ENCODE measurements around the gene TNP2. TPM values are rescaled to one million over a fixed set of nuclear protein-coding genes. Genes with fewer than 3 reads are reported as not detected.
"Not testable (repeated sequence)": the region's sequence is repeated elsewhere in the genome, so short reads cannot be mapped to it uniquely, and the experiment has no call there.

TNP2 gene
- total and polyA plus RNA-seq, 4 donors, result not detected

- Histone ChIP-seq H3K9me3 (ENCODE audit: control insufficient read depth in 4 of 4, insufficient read depth in 3 of 4, low read length in 3 of 4) (no peaks in the 10 kb centered on the region), H3K27ac (ENCODE audit: low read depth in 1 of 2, low read length in 1 of 2) (no peak overlapping the region), H3K36me3 (ENCODE audit: control insufficient read depth in 4 of 4, insufficient read depth in 4 of 4, low read length in 4 of 4) (no peaks in the 10 kb centered on the region), H3K27me3 (ENCODE audit: control insufficient read depth in 3 of 3, insufficient read depth in 3 of 3, low read length in 2 of 3) (no peaks in the 10 kb centered on the region), H3K9ac (ENCODE audit: insufficient read depth in 1 of 2, low read length in 2 of 2) (no peak overlapping the region), H3K4me3 (no peak overlapping the region), H3K4me1 (ENCODE audit: control insufficient read depth in 5 of 5, insufficient read depth in 5 of 5, low read length in 5 of 5) (peaks cover 0 to 7% (median 0%) of the 10 kb centered on the region in 5 donors)
- no peak for ATAC-seq (ENCODE audit: insufficient read depth, low FRiP score)
- WGBS, 2 donors, result 79% methylated on average over 18 of the region's 18 CpGs
- TF ChIP-seq CTCF (IDR thresholded peaks at IDR 0.05; ENCODE audit: control extremely low read depth, extremely low read depth), result no peak
- no peak for DNase-seq
These were observed 43.2 kb downstream of the TNP2 start for GRCh38 chr16:11225677-11226549.

- no peak for TF ChIP-seq CTCF (IDR thresholded peaks at IDR 0.05; ENCODE audit: control extremely low read depth, extremely low read depth)
- Histone ChIP-seq H3K27ac (ENCODE audit: low read depth in 1 of 2, low read length in 1 of 2) (peak overlapping the region in 1 of 2 donors; percentile 67), H3K4me3 (no peak overlapping the region), H3K27me3 (ENCODE audit: control insufficient read depth in 3 of 3, insufficient read depth in 3 of 3, low read length in 2 of 3) (no peaks in the 10 kb centered on the region), H3K9ac (ENCODE audit: insufficient read depth in 1 of 2, low read length in 2 of 2) (no peak overlapping the region), H3K4me1 (ENCODE audit: control insufficient read depth in 5 of 5, insufficient read depth in 5 of 5, low read length in 5 of 5) (peaks cover 0 to 7% (median 0%) of the 10 kb centered on the region in 5 donors), H3K9me3 (ENCODE audit: control insufficient read depth in 4 of 4, insufficient read depth in 3 of 4, low read length in 3 of 4) (no peaks in the 10 kb centered on the region), H3K36me3 (ENCODE audit: control insufficient read depth in 4 of 4, insufficient read depth in 4 of 4, low read length in 4 of 4) (no peaks in the 10 kb centered on the region)
- ATAC-seq (ENCODE audit: insufficient read depth, low FRiP score) (no peak), DNase-seq (peak; percentile 45 to 66 (median 55))
- WGBS, 2 donors, result 57 to 65% methylated on average over 18 to 21 of the region's 21 CpGs
These were observed 44.0 kb downstream of the TNP2 start for GRCh38 chr16:11224894-11225676.

GRCh38 chr16:11224096-11224893 lies 44.8 kb downstream of the TNP2 start:
- H3K9ac ChIP-seq (ENCODE audit: insufficient read depth in 1 of 2, low read length in 2 of 2), result no peak overlapping the region
- H3K4me1 ChIP-seq (ENCODE audit: control insufficient read depth in 5 of 5, insufficient read depth in 5 of 5, low read length in 5 of 5), result peaks cover 0 to 7% (median 0%) of the 10 kb centered on the region in 5 donors
- WGBS, 2 donors, result 26 to 41% methylated on average over 24 of the region's 24 CpGs
- DNase-seq (peak in 2 of 3 donors; percentile 32 to 33), ATAC-seq (ENCODE audit: insufficient read depth, low FRiP score) (peak; percentile 81)
- no peak for TF ChIP-seq CTCF (IDR thresholded peaks at IDR 0.05; ENCODE audit: control extremely low read depth, extremely low read depth)
- peak overlapping the region in 1 of 2 donors; percentile 85 for H3K27ac ChIP-seq (ENCODE audit: low read depth in 1 of 2, low read length in 1 of 2)
- no peaks in the 10 kb centered on the region for H3K36me3 ChIP-seq (ENCODE audit: control insufficient read depth in 4 of 4, insufficient read depth in 4 of 4, low read length in 4 of 4)
- H3K4me3 ChIP-seq, result no peak overlapping the region
- peaks cover 0 to under 1% (median 0%) of the 10 kb centered on the region in 4 donors for H3K9me3 ChIP-seq (ENCODE audit: control insufficient read depth in 4 of 4, insufficient read depth in 3 of 4, low read length in 3 of 4)
- no peaks in the 10 kb centered on the region for H3K27me3 ChIP-seq (ENCODE audit: control insufficient read depth in 3 of 3, insufficient read depth in 3 of 3, low read length in 2 of 3)

DNA sequence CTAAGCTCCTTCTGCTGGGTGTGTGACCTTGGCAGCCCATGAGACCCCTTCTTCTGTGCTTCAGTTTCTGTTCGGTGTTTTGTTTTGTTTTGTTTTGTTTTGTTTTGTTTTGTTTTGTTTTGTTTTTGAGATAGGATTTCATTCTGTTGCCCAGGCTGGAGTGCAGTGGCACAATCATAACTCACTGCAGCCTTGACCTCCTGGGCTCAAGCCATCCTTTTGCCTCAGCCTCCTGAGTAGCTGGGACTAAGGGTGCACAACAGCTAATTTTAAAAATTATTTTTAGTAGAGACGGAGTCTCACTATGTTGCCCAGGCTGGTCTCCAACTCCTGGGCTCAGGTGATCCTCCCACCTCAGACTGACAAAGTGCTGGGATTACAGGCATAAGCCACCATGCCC lies 48.6 kb downstream of the TNP2 start:
- not testable (repeated sequence) for H3K27me3 ChIP-seq (ENCODE audit: control insufficient read depth in 3 of 3, insufficient read depth in 3 of 3, low read length in 2 of 3); H3K4me1 ChIP-seq (ENCODE audit: control insufficient read depth in 5 of 5, insufficient read depth in 5 of 5, low read length in 5 of 5); ATAC-seq (ENCODE audit: insufficient read depth, low FRiP score); H3K36me3 ChIP-seq (ENCODE audit: control insufficient read depth in 4 of 4, insufficient read depth in 4 of 4, low read length in 4 of 4); H3K9ac ChIP-seq (ENCODE audit: insufficient read depth in 1 of 2, low read length in 2 of 2); H3K4me3 ChIP-seq; DNase-seq; H3K27ac ChIP-seq (ENCODE audit: low read depth in 1 of 2, low read length in 1 of 2)
- WGBS, 2 donors, result 72 to 91% methylated on average over 2 of the region's 2 CpGs
- H3K9me3 ChIP-seq (ENCODE audit: control insufficient read depth in 4 of 4, insufficient read depth in 3 of 4, low read length in 3 of 4), result peaks cover 0 to 17% (median 8%) of the 10 kb centered on the region in 4 donors

Measured in lung (tissue), 12 donors.